ENCODE results near the gene PTCRA. TPM values are rescaled to one million over a fixed set of nuclear protein-coding genes. Genes with fewer than 3 reads are reported as not detected.
"Not testable (repeated sequence)": the region's sequence is repeated elsewhere in the genome, so short reads cannot be mapped to it uniquely, and the experiment has no call there.

PTCRA gene
- total RNA-seq, 4 donors from 2014 or later, result not detected

DNA sequence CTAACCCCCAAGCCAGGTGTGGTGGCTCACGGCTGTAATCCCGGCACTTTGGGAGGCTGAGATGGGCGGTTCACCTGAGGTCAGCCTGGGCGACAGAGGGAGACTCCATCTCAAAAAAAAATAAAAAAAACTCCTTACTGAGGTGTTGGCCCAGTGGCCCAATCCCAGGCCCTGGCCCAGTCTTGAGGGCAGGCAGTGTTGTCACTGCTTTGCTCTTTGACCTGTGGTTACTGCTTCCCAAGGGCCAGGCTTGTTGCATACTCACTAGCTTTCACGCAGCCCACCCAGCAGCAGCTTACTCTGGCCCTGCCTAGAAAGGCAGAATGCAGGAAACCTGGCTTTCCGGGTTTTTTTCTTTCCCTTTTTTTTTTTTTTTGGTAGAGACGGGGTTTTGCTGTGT is 26.6 kb downstream of the PTCRA start:
- Histone ChIP-seq H3K27me3 (no peaks in the 10 kb centered on the region), H3K27ac (no peak overlapping the region), H3K4me1 (no peaks in the 10 kb centered on the region), H3K36me3 (peaks cover 55% of the 10 kb centered on the region), H3K4me3 (no peak overlapping the region), H3K9me3 (no peaks in the 10 kb centered on the region)
- TF ChIP-seq EP300 (IDR thresholded peaks at IDR 0.05) (no peak), POLR2AphosphoS5 (IDR thresholded peaks at IDR 0.05) (no peak), POLR2A (IDR thresholded peaks at IDR 0.05) (no peak)
- TF ChIP-seq, protein P1, sequence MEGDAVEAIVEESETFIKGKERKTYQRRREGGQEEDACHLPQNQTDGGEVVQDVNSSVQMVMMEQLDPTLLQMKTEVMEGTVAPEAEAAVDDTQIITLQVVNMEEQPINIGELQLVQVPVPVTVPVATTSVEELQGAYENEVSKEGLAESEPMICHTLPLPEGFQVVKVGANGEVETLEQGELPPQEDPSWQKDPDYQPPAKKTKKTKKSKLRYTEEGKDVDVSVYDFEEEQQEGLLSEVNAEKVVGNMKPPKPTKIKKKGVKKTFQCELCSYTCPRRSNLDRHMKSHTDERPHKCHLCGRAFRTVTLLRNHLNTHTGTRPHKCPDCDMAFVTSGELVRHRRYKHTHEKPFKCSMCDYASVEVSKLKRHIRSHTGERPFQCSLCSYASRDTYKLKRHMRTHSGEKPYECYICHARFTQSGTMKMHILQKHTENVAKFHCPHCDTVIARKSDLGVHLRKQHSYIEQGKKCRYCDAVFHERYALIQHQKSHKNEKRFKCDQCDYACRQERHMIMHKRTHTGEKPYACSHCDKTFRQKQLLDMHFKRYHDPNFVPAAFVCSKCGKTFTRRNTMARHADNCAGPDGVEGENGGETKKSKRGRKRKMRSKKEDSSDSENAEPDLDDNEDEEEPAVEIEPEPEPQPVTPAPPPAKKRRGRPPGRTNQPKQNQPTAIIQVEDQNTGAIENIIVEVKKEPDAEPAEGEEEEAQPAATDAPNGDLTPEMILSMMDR (IDR thresholded peaks at IDR 0.05), result no peak
- no peak for DNase-seq (ENCODE audit: low spot score in 2 of 2)
- 86% methylated on average over 7 of the region's 7 CpGs for WGBS

DNA sequence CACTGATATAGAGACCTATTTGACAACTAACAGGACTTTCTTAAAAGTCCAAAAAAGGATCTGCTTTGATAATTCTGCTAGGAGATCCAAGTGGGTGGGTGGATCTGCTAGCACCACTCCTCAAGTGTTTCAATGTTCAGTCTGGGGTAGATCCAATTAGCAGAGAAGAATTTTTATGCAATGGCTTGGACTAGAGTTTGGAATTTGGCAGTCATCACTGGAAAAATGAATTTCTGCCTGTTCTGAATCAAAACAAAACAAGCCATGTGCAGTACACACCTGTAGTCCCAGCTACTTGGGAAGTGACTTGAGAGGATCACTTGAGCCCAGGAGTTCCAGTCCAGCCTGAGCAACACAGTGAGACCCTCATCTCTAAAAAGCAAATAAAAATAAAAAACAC is 32.1 kb downstream of the PTCRA start:
- H3K27me3 ChIP-seq, result no peaks in the 10 kb centered on the region
- no peaks in the 10 kb centered on the region for H3K4me1 ChIP-seq
- no peaks in the 10 kb centered on the region for H3K9me3 ChIP-seq
- no peak overlapping the region for H3K27ac ChIP-seq
- TF ChIP-seq EP300 (IDR thresholded peaks at IDR 0.05) (no peak), POLR2A (IDR thresholded peaks at IDR 0.05) (no peak), POLR2AphosphoS5 (IDR thresholded peaks at IDR 0.05) (no peak)
- TF ChIP-seq, protein P1 (IDR thresholded peaks at IDR 0.05), result no peak
- peaks cover 12% of the 10 kb centered on the region for H3K36me3 ChIP-seq
- DNase-seq (ENCODE audit: low spot score in 2 of 2), result no peak
- H3K4me3 ChIP-seq, result no peak overlapping the region

DNA sequence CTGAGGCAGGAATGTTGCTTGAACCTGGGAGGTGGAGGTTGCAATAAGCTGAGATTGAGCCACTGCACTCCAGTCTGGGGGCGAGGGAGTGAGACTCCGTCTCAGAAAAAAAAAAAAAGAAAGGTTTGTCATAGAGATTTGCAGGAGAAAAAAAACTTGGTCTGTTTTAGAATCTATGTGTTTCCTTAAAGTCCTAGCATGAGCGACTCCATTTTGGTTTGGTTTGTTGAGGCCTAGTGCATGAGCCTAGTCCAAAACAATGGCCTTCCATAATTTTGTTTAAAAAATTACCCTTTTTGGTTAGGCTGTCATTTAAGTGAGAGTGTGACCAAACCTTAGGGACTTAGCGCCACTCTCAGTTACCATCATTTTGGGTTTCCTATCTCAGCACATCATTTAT is 36.5 kb downstream of the PTCRA start:
- H3K27me3 ChIP-seq, result no peaks in the 10 kb centered on the region
- H3K4me1 ChIP-seq, result no peaks in the 10 kb centered on the region
- no peak for DNase-seq (ENCODE audit: low spot score in 2 of 2)
- WGBS, result 96% methylated on average over 4 of the region's 4 CpGs
- TF ChIP-seq POLR2AphosphoS5 (IDR thresholded peaks at IDR 0.05) (no peak), EP300 (IDR thresholded peaks at IDR 0.05) (no peak), POLR2A (IDR thresholded peaks at IDR 0.05) (no peak)
- TF ChIP-seq, protein P1 (IDR thresholded peaks at IDR 0.05), result no peak
- H3K27ac ChIP-seq, result no peak overlapping the region
- H3K4me3 ChIP-seq, result no peak overlapping the region
- H3K9me3 ChIP-seq, result no peaks in the 10 kb centered on the region
- no peaks in the 10 kb centered on the region for H3K36me3 ChIP-seq

DNA sequence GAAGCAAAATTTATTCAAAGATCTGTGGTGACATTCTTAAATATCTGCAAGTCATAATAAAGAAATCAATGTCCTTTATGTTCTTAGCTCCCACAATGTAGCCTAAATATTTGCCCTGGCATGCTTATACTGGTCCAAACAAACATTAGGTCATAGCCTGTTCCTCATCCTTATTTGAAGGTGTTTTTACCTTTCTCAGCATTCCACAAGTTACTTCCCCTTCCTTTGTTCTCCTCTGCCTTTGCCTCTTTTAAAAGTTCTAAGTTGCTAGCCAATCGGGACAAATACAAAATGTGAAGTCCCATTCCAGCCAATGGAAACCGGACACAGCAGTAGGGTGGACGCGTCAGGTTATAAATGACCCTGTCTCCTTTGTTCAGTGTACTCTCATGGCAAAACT is 38.6 kb downstream of the PTCRA start:
- 92% methylated on average over 4 of the region's 4 CpGs for WGBS
- H3K36me3 ChIP-seq; H3K4me3 ChIP-seq; DNase-seq (ENCODE audit: low spot score in 2 of 2); H3K27ac ChIP-seq; H3K27me3 ChIP-seq; H3K9me3 ChIP-seq; H3K4me1 ChIP-seq: not testable (repeated sequence)

DNA sequence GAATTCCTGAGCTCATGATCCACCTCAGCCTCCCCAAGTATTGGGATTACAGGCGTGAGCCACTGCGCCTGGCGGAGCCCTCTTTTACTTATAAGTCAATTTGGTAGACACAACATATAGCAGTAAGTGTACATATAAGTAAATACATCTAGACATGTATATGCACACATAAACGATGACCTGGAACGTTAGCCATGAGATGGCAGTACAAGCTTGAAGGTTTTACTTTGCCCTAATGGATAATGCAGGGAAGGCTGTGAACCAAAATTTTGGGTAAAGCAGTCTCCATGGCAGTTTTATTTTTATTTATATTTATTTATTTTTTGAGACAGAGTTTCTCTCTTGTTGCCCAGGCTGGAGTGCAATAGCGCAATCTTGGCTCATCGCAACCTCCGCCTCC is 42.3 kb downstream of the PTCRA start:
- DNase-seq (ENCODE audit: low spot score in 2 of 2), result no peak
- TF ChIP-seq POLR2AphosphoS5 (IDR thresholded peaks at IDR 0.05) (no peak), EP300 (IDR thresholded peaks at IDR 0.05) (no peak), POLR2A (IDR thresholded peaks at IDR 0.05) (no peak)
- TF ChIP-seq, protein P1 (IDR thresholded peaks at IDR 0.05), result no peak
- H3K27ac ChIP-seq, result no peak overlapping the region
- 83% methylated on average over 8 of the region's 8 CpGs for WGBS
- peaks cover 16% of the 10 kb centered on the region for H3K4me1 ChIP-seq
- no peaks in the 10 kb centered on the region for H3K36me3 ChIP-seq
- no peaks in the 10 kb centered on the region for H3K9me3 ChIP-seq
- no peaks in the 10 kb centered on the region for H3K27me3 ChIP-seq
- H3K4me3 ChIP-seq, result no peak overlapping the region

DNA sequence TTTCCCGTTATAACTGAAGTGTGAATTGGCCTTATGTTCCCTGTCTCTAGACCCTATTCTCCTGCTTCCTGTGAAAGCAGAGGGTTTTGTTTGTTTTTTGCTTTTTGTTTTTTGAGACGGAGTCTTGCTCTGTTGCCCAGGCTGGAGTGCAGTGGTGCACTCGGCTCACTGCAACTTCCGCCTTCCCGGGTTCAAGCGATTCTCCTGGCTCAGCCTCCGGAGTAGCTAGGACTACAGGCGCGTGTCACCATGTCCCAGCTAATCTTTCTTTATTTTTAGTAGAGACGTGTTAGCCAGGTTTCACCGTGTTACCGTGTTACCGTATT is 44.0 kb downstream of the PTCRA start:
- no peaks in the 10 kb centered on the region for H3K27me3 ChIP-seq
- no peaks in the 10 kb centered on the region for H3K9me3 ChIP-seq
- peaks cover 16% of the 10 kb centered on the region for H3K4me1 ChIP-seq
- DNase-seq (ENCODE audit: low spot score in 2 of 2), result no peak
- peak overlapping the region; percentile 52 for H3K4me3 ChIP-seq
- WGBS, result 38% methylated on average over 13 of the region's 13 CpGs
- no peak overlapping the region for H3K27ac ChIP-seq
- peaks cover 16% of the 10 kb centered on the region for H3K36me3 ChIP-seq
- TF ChIP-seq POLR2A (IDR thresholded peaks at IDR 0.05), result no peak
- TF ChIP-seq POLR2AphosphoS5 (IDR thresholded peaks at IDR 0.05), result no peak
- TF ChIP-seq, protein P1 (IDR thresholded peaks at IDR 0.05), result no peak
- no peak for TF ChIP-seq EP300 (IDR thresholded peaks at IDR 0.05)

Measured in suprapubic skin (tissue), 4 donors.